ENCODE data around the gene DGKH. TPM values are rescaled to one million over a fixed set of nuclear protein-coding genes. Genes with fewer than 3 reads are reported as not detected.

The DGKH gene
- total and polyA plus RNA-seq, 9 donors = 2.1 to 14.1 (median 9.3) TPM

GRCh38 chr13:42061943-42062342, 13.5 kb downstream of the DGKH start:
- Histone ChIP-seq H3K27ac (no peak overlapping the region), H3K36me3 (no peaks in the 10 kb centered on the region), H3K9me3 (no peaks in the 10 kb centered on the region), H3K27me3 (no peaks in the 10 kb centered on the region), H3K4me1 (ENCODE audit: insufficient read depth) (peaks cover 2% of the 10 kb centered on the region), H3K4me3 (no peak overlapping the region)
- no peak for DNase-seq
- TF ChIP-seq EP300 (IDR thresholded peaks at IDR 0.05) (no peak), CTCF (IDR thresholded peaks at IDR 0.05) (no peak), POLR2A (IDR thresholded peaks at IDR 0.05) (no peak)
- intact Hi-C loops (cut with DNase I) = no loop called here

GRCh38 chr13:42063105-42063504, 14.7 kb downstream of the DGKH start:
- H3K4me1 ChIP-seq (ENCODE audit: insufficient read depth) = peaks cover 2% of the 10 kb centered on the region
- no peak for TF ChIP-seq POLR2A (IDR thresholded peaks at IDR 0.05)
- no peak for TF ChIP-seq CTCF (IDR thresholded peaks at IDR 0.05)
- no peak overlapping the region for H3K4me3 ChIP-seq
- WGBS, 3 donors = 66 to 70% (median 69%) methylated on average over 2 of the region's 2 CpGs
- H3K36me3 ChIP-seq = no peaks in the 10 kb centered on the region
- DNase-seq = no peak
- no peaks in the 10 kb centered on the region for H3K9me3 ChIP-seq
- H3K27ac ChIP-seq = no peak overlapping the region
- intact Hi-C loops (cut with DNase I) = no loop called here
- no peaks in the 10 kb centered on the region for H3K27me3 ChIP-seq

GRCh38 chr13:42064259-42064658, 15.8 kb downstream of the DGKH start:
- Histone ChIP-seq H3K4me3 (no peak overlapping the region), H3K4me1 (ENCODE audit: insufficient read depth) (peaks cover 2% of the 10 kb centered on the region), H3K27ac (no peak overlapping the region), H3K36me3 (no peaks in the 10 kb centered on the region), H3K9me3 (no peaks in the 10 kb centered on the region), H3K27me3 (no peaks in the 10 kb centered on the region)
- TF ChIP-seq EP300 (IDR thresholded peaks at IDR 0.05) = no peak
- WGBS, 3 donors = 30 to 37% (median 33%) methylated on average over 6 of the region's 6 CpGs
- intact Hi-C loops (cut with DNase I) = no loop called here
- no peak for DNase-seq

GRCh38 chr13:42064966-42065365, 16.5 kb downstream of the DGKH start:
- H3K4me1 ChIP-seq (ENCODE audit: insufficient read depth) = peaks cover 2% of the 10 kb centered on the region
- no peak overlapping the region for H3K4me3 ChIP-seq
- no peak overlapping the region for H3K27ac ChIP-seq
- no peaks in the 10 kb centered on the region for H3K9me3 ChIP-seq
- no peak for DNase-seq
- WGBS, 3 donors = 80 to 87% (median 83%) methylated on average over 5 of the region's 5 CpGs
- H3K36me3 ChIP-seq = no peaks in the 10 kb centered on the region
- intact Hi-C loops (cut with DNase I) = no loop called here
- TF ChIP-seq EP300 (IDR thresholded peaks at IDR 0.05) (no peak), POLR2A (IDR thresholded peaks at IDR 0.05) (no peak), CTCF (IDR thresholded peaks at IDR 0.05) (no peak)
- H3K27me3 ChIP-seq = no peaks in the 10 kb centered on the region

DNA sequence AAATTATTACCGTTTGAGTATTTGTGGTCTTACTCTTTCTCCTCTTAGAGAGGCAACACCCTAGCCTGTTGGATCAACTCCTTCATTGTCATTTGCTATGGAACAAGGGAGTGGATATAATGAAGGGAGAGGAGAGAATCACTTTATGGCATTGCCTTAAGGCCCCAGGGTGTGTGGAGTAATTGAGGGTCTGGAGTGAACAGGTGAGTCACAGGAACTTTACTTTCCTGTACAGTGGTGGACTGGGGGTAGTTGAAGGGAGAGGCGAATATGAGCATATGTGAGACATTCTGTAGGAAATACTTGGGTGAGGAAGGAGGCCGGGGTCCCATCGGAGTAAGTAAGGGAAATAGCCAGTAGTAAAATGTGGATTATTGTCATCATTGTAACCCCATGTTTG, 17.0 kb downstream of the DGKH start:
- Histone ChIP-seq H3K4me3 (no peak overlapping the region), H3K4me1 (ENCODE audit: insufficient read depth) (peaks cover 2% of the 10 kb centered on the region), H3K27me3 (no peaks in the 10 kb centered on the region), H3K27ac (no peak overlapping the region), H3K9me3 (no peaks in the 10 kb centered on the region), H3K36me3 (no peaks in the 10 kb centered on the region)
- WGBS, 3 donors = 90 to 95% (median 92%) methylated on average over 4 of the region's 4 CpGs
- intact Hi-C loops (cut with DNase I) = no loop called here
- DNase-seq = no peak
- TF ChIP-seq CTCF (IDR thresholded peaks at IDR 0.05) (no peak), POLR2A (IDR thresholded peaks at IDR 0.05) (no peak), EP300 (IDR thresholded peaks at IDR 0.05) (no peak)

All from ovary (tissue), 9 donors.